Activated CD4-positive, alpha-beta T cell treated with anti-CD3 and anti-CD28 coated beads, Interleukin-2, Interleukin-6, amounts not matched to agents 100 ng/mL and 50 ng/mL, durations not matched to agents 16 hours and 8 hours (primary cell): ENCODE measurements around the gene WHRN.

Experiments
- DNase-seq: peaks from one replicate; pipeline ENCODE4 v3.0.0-alpha.2; 2020

WHRN gene

GRCh38 chr9:114361542-114361941 lies 143.7 kb downstream of the WHRN start:
- no peak for DNase-seq

GRCh38 chr9:114359801-114360200 lies 145.5 kb downstream of the WHRN start:
- no peak for DNase-seq

- no peak for DNase-seq
These were observed 147.4 kb downstream of the WHRN start for GRCh38 chr9:114357911-114358328.

- DNase-seq: no peak
These were observed 147.9 kb downstream of the WHRN start for GRCh38 chr9:114357360-114357759.

- DNase-seq: no peak
These were observed 148.5 kb downstream of the WHRN start for GRCh38 chr9:114356792-114357191.

- DNase-seq: no peak
These were observed 149.5 kb downstream of the WHRN start for GRCh38 chr9:114355821-114356220.
